ENCODE data around the gene DHRS13.
A peak's percentile ranks its signal among the peaks of the same experiment; 100 is the strongest.
"Not testable (repeated sequence)": the region's sequence is repeated elsewhere in the genome, so short reads cannot be mapped to it uniquely, and the experiment has no call there.

Gene DHRS13

DNA sequence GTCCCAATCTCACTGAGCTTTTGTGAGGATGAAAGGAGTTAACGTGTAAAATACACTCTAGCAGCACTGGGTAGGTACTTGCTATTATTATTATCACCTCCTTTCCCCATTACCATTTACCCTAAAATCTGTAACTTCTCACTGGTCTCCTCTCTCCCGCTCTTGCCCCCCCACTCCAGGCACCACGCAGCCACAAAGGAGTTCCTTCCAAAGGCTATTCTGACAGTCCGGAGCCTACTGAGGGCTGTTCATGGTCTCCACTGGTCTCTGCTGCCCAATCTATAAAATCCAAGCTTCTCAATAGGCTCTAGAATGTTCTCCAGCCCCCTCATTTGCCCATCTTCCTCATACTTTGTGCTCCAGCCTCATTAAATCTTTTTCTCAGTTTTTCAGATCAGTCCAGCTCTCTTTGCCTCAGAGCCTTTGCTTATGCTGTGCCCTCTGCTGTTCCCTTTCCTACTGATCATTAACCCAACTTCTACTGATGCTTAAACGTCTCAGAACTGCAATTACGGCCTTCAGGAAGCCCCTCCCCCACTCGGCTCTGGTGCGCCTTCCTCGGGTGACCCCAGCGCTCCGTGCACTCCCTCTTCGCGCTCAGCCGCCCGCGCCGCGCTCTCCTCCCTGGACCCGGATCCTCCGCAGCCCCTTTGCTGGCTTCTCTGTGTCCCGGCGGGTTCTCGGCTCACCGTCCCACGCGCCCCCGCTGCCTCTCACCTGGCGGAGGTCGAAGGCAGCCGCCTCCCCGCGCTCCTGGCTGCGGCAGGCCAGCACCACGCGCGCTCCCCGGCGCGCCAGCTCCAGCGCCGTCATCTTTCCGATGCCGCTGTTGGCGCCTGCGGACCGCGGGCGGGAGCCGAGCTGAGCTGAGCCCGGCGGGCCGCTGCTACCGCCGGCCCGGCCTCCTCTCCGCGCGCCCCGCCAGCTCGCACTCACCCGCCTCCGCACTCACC, 737 bp downstream of the DHRS13 start:
- DNase-seq: peak; percentile 20

DNA sequence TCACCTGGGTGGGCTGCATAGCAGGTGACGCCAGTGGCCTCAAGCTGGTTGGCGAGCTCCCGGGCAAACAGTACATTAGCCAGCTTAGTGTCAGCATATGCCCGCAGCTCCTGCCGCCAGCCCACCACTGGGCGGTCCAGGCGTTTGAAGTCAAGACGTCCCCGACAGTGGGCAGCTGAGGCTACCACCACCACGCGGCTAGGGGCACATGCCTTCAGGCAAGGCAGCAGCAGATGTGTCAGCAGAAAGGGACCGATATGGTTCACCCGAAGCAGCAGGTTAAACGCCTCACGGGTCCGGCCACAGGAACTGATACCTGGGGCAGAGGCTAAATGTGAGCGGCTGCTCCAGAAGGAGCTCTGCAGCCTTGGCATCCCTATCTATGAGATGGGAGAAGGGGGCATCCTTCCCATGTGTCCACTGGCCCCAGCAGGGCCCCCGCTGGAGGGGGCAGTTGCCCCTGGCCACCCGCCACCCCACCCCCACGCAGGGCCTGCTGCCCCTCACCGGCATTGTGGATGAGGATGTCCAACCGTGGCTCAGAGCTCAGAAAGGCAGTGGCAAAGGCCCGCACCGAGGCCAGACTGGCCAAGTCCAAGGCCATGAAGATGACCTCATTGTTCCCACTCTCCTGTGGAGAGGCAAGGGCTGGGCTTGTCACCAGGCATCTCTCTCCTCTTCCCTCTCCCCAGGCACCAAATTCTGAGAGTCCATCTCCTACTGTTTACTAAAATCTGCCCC, 1.7 kb downstream of the DHRS13 start:
- no peak for DNase-seq

DNA sequence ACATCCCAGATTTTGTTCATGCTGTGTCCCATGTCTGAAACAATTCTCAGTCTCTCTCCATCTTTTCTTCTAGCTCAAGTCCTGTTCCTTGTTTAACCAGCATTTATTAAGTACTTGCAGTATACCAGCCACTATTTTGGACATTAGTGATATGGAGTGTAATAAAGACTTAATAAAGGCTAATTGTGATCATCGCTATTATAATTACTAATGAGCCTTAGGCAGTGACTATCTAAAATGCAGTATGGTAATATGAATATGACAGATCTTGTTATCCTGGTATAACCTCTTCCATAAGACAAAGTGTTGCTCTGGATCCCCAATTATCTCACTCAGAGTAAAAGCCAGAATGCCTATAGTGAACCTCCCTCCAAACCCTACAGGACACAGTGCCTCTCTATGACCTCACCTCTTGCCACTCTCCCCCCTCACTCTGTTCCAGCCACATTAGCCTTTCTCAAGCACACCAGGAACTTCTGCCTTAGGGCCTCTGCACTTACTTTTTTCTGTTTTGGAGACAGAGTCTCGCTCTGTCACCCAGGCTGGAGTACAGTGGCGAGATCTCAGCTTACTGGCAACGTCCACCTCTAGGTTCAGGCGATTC, 3.6 kb downstream of the DHRS13 start:
- DNase-seq: no peak

DNA sequence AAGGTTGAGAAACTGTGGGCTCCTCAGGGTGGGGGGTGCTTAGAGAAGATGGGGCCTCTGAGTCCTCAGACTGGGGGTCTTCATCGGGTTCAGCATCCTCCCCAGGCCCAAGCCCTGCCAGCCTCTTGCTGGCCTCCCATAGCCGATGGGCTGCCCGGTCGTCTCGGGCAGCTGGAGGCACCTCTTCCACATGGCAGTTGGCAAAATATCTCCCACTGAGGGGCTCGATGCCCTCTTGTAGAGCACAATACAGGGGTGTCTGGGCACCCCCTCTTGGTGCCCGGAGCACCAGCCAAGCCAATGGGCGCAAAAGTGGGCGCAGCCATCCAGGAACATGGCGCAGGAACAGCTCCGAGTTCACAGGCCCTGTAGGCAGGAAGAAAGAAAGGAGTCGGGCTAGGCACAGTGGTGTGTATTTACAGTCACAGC, 4.3 kb downstream of the DHRS13 start:
- DNase-seq: no peak

DNA sequence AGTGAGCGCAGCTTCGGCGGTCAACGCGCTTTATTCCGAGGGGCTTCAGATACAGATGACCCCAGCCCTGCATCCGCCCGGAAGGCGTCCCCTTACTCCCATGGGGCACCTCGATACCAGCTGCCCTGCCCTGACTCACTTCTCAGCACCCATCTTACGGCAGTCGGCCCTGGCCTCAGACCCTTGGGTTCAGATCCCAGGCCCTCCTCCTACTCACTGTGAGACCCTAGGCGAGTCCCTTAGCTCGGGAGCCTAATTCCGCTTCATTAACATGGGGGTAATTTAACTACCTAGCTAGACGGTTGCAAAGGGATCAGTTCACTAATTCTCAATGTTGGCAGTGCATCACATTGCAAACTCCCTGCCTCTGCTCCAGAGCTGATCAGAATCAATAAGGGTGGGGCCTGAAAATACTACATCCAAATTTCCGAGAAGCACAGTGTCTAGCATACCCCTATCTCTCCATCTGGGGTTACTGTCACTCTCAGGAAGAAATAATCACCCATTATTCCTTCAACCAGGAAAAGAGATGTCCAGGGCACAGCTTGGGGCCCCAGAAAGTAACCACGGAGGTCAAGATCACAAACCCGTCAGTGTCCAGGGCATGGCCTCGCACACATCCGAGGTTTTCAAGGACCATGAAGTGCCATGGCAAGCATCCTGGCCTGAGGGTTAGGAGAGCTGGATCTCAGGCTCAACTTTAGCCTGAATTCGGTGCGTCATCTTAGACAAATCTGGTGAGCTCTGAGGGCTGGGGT, 4.9 kb downstream of the DHRS13 start:
- DNase-seq: no peak

DNA sequence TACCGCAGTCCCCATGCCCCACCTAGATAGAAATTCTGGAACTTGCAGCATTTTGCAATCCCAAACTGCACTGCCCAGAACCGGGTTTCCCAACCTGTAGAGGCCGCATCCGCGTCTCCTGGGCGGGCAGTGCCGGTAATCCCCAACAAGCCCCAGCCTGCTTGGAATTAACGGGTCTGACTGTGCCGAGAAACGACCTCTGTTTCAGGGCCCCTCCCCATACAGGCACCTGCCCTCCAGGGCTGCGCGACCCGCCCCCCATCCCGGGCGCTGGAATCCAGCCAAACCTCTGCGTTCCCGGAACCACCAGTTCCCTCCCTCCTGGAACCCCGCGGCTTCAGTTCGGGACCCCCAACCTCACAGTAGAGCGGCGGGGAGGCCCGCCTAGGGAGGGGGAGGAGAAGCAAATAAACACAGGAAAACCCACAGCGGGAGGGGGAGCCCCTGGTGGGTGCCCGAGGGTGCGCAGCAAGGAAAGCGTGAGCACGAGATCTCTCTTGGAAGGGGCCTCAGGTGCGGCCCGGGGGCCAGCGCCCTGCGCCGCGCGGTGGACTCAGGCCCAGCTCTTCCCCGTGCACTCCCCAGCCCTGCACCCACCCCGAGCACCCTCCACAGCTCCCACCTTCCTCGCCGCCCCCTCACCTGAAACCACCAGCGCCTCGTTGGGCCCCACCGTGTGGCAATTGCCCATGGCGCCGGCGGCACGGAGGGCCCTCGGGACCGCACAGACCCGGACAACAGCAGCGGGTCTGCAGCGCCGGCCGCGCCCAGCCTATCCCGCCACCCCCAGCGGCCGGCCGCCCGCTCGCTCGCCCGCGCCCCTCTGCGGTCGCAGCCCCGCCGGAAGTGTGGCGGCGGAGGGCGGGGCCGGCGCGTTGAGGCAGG, 5.8 kb downstream of the DHRS13 start, which contains the start of gene FLOT2:
TSS of gene FLOT2 (minus strand) at position 850 of the 885 bp plus-strand sequence. CDS start at position 691, 159 bp downstream.
- DNase-seq: peak; percentile 34

DNA sequence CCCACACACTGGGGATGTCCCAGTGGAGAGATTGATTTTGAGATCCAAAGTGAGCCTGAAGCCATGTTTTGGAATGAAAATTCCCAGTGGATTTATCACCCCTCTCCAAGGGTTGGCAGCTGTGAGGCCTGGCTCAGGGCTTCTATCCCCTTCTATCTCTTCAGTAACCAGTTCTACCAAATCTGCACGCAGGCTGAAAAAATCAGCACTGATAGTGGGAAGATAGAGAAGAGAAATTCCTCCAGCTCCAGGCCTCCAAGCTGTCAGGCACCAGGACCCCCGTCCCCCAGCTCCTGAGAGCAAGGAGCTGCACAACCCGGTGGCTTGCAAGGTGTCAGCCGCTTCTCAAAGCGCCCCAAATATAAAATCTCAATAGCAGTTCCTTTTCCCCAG, 6.4 kb downstream of the DHRS13 start:
- DNase-seq: no peak

DNA sequence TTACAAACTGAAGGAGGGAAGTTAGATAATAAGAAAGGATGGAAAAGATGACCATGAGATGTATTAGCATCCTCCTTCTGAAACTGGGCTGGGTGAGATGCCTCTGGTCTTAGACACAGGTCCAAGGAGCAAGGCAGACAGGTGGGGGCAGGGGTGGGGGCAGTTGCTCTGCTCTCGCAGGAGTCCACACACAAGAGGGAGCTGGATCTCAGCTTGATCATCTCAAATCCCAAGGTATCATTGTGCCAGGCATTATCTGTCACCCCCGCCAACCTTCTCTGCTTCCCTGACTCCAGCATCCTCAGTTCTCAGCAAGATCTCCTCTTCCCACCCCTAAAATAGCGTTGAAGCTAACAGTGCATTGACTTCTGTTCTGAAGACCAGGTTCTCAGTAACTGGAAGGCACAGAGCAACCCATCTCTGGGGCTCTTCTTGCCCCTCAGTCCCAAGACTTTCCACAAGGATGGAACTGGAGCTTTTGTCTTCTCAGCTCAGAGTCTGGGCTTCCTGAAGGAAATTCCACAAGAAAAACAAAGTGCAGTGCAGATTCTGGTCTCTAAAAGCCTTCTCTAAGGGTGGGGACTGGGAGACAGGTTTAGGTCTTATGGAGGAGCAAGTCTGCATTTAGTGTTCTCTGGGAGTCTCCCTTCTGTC, 7.0 kb downstream of the DHRS13 start:
- no peak for DNase-seq

DNA sequence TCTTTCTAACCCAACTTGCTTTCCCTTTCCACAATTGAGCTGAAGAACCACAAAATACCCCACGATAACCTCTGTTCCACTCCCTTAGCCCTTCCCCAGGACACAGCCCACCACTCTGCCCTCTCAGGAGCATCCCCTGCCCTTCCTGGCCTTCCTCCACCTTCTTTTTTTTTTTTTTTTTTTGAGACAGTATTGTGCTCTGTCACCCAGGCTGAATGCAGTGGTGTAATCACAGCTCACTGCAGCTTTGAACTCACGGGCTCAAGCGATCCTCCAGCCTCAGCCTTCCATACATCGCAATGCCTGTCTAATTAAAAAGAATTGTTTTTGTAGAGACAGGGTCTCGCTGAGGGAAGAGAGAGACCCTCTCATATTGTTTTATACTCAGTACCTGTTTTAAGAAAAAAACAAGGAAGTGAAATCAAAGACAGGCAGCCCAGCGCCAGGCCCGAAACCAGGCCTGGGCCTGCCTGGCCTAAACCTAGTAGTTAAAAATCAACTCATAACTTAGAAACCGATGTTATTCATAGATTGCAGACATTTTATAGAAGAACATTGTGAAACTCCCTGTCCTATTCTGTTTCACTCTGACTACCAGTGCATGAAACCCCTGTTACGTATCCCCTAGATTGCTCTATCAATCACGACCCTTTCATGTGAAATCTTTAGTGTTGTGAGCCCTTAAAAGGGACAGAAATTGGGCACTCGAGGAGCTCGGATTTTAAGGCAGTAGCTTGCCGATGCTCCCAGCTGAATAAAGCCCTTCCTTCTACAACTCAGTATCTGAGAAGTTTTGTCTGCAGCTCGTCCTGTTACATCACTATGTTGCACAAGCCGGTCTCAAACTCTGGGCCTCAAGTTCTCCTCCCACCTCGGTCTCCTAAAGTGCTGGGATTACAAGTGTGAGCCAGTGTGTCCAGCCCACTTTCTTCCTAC, 9.4 kb downstream of the DHRS13 start:
- not testable (repeated sequence) for DNase-seq

DNA sequence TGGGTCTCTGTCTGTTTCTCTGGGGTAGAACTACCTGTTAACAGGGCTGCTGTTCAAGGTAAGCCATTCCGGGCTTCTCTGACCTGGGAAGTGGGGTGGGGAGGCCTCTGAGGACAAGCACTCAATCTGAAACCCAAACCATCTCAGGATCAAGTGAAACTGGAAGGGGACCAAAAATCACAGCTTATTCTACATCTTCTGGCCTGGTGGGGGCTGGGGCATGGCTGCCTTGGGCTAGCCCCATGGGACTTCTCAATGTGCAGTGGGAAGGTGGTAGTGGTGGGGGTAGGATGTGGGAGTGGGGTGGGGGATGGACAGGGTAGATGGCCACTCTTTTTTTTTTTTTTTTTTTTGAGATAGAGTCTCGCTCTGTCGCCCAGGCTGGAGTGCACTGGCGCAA, 10.9 kb downstream of the DHRS13 start:
- DNase-seq: no peak

DNA sequence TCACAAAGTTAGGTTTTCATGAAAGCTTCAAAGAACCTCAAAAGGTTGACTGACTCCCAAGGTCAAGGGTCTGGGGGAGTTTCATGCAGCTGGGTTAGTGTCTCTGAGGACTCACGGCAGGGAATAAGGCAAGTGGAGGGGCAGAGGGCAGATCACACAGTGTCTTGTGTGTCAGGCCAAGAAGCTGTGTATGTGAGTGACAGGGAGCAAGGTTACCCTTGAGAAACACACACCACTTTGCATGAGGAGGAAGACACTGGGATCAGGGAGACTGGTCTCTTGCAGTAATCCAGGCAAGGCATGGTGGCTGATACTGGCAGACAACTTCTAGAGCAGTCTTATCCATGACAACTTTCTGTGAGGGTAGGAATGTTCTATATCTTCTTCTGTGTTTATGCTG, 11.7 kb downstream of the DHRS13 start:
- DNase-seq: no peak

DNA sequence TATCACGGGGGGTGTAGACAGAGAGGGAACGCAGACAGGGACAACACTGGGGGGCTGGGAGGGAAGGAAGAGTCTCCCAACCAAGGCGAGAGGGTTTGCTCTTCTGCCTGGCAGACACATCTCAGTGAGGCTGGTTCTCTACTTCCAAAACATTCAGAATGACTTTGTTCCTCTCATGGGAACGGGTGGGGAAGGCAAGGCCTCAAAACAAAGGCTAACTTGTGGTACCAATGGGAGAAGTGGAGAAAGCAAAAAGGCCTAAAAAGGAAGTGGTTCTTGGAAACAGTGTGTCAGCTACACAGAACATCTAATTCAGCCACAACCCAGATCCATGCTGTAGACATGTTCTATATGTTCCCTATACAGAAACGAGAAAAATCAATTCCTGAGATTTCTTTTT, 12.9 kb downstream of the DHRS13 start:
- DNase-seq: no peak

DNA sequence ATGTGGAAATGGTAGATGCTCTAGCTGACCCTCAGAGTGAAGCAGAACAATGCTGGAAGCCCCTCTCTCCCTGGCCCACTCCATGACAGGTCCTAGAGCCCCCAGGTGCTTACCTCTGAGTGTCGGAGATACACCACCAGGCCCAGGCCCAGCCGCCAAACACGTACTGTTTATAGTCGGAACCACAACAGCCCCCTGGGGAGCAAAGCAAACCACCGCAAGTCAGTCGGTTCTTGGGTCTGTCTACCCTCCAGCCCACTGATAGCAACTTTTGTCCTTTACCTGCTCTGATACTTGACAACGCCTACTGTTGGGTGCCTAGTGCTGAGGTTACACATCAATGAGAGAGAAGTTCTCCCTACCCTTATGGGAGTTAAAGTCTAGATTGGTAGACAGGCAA, 14.0 kb downstream of the DHRS13 start:
- DNase-seq: no peak

DNA sequence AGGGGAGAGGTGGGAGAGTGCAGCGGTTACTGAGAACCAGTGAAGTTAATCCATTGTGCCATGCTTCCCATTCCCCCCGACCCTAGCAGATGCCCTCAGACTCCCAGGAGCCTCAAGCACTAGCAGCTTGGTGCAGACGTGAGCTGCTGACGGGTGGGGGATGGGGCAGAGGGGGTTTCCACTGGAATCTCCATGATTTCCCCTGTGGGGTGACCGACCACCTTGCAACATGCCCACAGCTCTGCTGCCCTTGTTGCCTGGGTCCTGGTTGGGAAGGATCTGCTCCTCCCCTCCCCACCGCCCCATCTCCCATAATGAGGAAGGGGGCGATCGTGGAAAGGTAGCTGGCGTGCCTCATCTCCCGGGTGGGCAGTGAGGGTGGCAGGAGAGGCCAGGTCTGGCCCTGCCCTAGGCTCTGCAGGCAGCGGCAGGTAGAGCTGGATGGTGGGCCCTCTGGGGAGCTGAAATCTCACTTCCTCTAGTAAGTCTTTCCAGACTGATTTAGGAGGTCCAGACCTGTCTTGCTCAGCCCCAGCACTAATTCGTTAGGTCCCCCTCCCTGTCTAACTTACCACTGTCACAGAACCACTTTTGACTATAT, 14.9 kb downstream of the DHRS13 start:
- no peak for DNase-seq

DNA sequence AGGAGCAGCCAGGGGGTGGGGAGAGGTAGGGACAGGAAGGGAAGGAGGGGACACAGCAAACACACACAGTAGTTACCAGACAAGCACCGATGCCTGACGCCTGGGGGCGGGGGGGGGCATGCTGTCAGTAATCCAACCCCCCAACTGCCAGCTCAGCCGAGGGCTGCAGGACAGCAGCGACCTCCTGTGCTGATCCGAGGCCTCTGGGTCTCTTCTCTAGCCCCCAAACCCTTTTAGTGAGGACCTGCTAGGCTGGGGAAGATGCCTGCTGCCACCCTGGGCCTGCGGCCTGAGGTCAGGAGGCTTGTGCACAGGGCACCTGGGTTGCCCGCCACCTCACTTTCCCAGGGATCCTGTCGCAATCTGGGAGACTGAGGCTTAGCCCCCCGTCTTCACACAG, 16.9 kb downstream of the DHRS13 start:
- no peak for DNase-seq

DNA sequence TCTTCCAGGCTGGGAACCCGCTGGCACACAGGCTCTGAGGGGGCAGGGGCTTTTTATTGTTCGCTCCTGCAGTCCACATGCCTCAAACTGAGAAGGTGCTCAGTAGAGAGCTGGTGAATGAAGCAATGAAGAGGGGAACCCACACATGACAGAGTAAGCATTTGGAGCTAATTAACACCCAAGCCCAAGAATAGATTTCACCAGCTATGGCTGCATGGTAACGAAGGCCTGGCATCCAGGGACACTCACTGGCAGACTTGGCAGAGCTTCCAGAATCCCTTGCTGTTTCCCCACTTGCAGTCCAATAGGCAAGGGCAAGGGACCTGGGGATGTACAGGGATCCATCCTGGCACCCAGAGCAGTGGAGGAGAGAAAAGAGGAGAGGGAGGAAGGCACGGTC, 17.5 kb downstream of the DHRS13 start:
- DNase-seq: no peak

DNA sequence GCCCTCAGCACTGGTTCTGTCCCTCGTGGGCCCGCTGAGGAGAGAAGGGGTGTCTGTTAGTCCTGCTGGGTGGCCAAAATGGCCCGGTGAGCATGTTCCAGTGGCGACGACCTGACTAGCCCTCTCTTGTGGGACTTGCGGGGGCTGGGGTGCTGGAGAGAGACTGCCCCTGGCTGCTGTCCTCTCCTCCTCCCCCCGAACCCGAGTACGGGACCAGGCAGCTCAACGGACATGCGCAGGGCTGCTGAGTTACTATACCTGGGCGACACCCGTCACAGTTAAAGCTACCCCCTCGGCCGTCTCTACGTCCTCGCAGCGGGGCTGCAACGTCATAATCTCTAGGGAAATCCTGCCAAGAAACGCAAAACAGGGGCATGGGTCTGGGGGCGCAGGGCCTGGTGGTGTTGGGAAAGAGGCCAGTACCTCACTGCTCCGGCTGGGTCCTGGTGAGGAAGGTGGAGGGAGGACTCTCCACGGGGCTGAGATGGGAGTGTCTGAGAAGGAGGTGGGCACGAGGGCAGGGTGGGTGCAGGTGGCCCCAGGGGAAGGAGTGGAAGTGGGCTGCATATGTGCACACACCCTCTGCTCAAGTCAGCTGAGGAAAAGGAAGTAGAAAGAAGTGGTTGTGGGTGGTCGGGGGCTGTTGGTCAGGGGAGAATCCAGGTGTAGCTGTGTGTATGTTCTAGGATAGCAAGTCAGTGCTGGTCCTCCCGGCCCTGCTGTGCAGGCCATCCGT, 18.7 kb downstream of the DHRS13 start:
- no peak for DNase-seq

DNA sequence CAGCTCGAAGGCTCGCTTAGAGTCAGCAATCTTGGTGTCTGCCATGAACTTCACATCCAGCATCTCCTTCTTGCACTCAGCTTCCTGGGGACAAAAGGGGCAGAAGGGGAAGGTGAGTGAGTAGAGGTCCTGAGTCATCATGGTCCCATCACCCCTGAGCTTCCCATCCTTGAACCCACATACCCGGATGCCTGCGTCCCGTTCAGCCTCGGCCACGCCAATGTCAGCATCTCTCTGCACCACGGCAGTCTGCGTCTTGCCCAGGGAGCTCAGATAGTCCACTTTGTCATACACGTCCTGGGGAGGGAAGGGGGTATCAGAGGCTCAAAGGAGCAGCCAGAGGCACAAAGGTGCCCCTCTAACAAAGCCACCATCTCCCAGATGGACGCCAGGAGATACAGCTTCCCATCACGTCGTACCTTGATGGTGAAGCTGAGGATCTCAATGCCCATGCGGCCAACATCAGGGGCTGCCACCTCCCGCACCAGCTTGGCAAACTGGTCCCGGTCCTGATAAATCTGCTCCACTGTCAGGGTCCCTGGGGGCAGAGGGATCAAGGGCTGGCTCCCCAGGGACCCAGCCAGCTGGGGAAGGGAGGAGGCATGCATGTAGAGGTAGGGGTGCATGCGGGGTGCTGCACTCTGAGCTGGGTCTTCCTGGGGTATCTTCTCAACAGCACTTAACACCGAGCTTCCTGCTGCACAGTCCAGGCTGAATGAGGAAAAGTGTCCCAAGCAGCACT, 20.6 kb downstream of the DHRS13 start:
- no peak for DNase-seq
